Measurements from ENCODE around the gene SLFN11. TPM values are rescaled to one million over a fixed set of nuclear protein-coding genes. Genes with fewer than 3 reads are reported as not detected.
A peak's percentile ranks its signal among the peaks of the same experiment; 100 is the strongest.

Gene SLFN11
- total RNA-seq, 1 donor from 2014 or later = 22.4 TPM

DNA sequence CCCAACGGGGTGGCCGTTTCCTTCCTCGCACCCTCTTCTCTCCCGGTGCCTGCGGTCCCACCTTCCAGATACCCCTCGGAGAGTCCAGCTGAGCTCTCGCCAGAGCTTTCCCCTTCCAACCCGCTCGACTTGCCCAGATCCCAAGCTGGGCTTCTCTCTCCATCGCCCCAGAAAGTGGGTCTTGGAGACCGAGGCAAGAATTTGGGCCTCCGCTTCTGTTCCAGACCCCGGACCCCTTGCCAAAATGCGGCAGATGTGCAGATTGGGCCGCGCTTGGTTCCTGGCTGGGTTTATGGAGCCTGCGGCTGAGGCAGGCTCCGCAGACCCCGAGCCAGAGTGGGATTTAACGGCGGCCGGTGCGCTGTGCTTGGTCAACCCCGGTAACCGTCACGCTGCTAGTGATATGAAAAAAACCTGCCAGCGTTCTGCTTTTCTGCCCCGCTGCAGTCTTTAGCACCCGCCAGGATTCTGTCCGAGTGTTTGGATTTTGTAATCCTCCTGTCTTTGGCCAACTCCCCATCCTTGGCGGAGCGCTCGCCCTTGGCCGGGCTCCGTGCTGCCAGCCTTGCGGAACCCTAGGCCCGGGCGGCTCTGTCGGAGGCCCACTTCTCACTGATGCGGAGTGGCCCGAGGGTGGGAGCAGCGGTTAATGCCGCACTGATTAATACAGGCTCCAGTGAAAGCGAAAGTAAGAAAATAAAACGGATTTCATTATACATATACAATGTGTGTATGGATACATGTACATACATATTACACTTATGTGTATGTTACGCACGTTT lies 754 bp upstream of the SLFN11 start:
- no peaks in the 10 kb centered on the region for H3K27me3 Mint-ChIP-seq
- TF ChIP-seq, protein P1, sequence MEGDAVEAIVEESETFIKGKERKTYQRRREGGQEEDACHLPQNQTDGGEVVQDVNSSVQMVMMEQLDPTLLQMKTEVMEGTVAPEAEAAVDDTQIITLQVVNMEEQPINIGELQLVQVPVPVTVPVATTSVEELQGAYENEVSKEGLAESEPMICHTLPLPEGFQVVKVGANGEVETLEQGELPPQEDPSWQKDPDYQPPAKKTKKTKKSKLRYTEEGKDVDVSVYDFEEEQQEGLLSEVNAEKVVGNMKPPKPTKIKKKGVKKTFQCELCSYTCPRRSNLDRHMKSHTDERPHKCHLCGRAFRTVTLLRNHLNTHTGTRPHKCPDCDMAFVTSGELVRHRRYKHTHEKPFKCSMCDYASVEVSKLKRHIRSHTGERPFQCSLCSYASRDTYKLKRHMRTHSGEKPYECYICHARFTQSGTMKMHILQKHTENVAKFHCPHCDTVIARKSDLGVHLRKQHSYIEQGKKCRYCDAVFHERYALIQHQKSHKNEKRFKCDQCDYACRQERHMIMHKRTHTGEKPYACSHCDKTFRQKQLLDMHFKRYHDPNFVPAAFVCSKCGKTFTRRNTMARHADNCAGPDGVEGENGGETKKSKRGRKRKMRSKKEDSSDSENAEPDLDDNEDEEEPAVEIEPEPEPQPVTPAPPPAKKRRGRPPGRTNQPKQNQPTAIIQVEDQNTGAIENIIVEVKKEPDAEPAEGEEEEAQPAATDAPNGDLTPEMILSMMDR (IDR thresholded peaks at IDR 0.05) = no peak
- peaks cover 12% of the 10 kb centered on the region for H3K36me3 Mint-ChIP-seq (ENCODE audit: low read depth)
- ATAC-seq (ENCODE audit: low read depth) = peak; percentile 58
- peak; percentile 40 for DNase-seq
- peaks cover 47% of the 10 kb centered on the region for H3K4me1 Mint-ChIP-seq
- intact Hi-C loops (cut with micrococcal nuclease) = loop anchor here (1.0 to 2.0 kb wide), 5 partner anchors 28 to 132 kb away; partner anchors contain the start of gene SLFN12
- peak overlapping the region; percentile 98 for H3K27ac Mint-ChIP-seq
- POLR2A ChIA-PET = interaction anchor here (0.5 to 2.6 kb wide), 10 partner anchors 11 to 435 kb away, joined by 3 to 15 read pairs (median 5); partner anchors contain the start of genes SLFN12, SLFN13, SLFN5 and TAF15
- CTCF ChIA-PET = interaction anchor here (1.2 kb wide), 1 partner anchor 61 kb away, joined by 4 read pairs; no protein-coding TSS in a partner anchor
- H3K4me3 Mint-ChIP-seq = peak overlapping the region; percentile 99
- H3K9me3 Mint-ChIP-seq = peaks cover 8% of the 10 kb centered on the region

DNA sequence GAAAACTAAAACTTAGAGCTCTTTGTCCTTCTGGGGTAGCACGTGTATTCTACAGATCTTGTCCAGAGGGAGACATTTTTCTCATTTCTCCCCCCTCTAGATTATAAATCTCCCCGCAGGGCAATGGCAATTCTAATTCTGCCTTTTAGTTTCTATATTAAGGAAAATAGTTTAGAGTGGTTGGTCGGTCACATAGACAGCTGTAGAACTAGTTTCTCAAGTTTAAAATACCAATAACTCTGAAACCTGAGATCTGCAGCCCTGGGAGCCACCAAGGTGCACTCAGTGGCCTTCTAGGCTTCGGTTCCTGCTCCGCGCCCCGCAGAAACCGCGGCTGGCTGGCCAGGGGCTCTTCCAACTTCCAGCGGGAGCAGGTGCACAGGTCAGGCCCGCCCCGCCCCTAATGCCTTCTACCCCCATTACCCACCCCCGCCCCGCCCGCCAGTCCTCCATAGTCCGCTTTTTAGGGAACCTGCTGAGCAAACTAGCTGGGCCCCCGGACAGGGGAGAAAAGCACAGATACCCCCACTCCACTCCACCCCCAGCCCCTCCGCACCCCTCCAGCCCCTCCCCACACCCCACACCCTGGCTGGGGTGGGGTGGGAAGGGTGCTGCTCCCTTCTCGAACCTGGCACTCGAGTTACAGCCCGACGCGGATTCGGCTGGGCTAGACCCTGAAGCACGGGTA lies 431 bp downstream of the SLFN11 start:
- ChIA-PET CTCF (interaction anchor here (1.2 to 1.5 kb wide), 2 partner anchors 60 to 161 kb away, joined by 4 to 5 read pairs; no protein-coding TSS in a partner anchor), POLR2A (interaction anchor here (0.5 to 2.6 kb wide), 12 partner anchors 10 to 436 kb away, joined by 3 to 15 read pairs (median 4); partner anchors contain the start of genes SLFN12, SLFN13, SLFN5 and TAF15)
- Mint-ChIP-seq H3K27me3 (no peaks in the 10 kb centered on the region), H3K4me3 (peak overlapping the region; percentile 99), H3K4me1 (peaks cover 56% of the 10 kb centered on the region), H3K9me3 (peaks cover 8% of the 10 kb centered on the region), H3K27ac (peak overlapping the region; percentile 98), H3K36me3 (ENCODE audit: low read depth) (peaks cover 12% of the 10 kb centered on the region)
- TF ChIP-seq, protein P1 (IDR thresholded peaks at IDR 0.05) = no peak
- ATAC-seq (ENCODE audit: low read depth) (peak; percentile 29), DNase-seq (peak; percentile 35)
- intact Hi-C loops (cut with micrococcal nuclease) = loop anchor here (1.0 to 2.0 kb wide), 3 partner anchors 27 to 60 kb away; partner anchors contain the start of gene SLFN12

- intact Hi-C loops (cut with micrococcal nuclease) = loop anchor here (2.0 kb wide), 2 partner anchors 59 to 61 kb away; partner anchors contain the start of gene SLFN12
- CTCF ChIA-PET = no interaction called here
- Mint-ChIP-seq H3K4me3 (peak overlapping the region; percentile 39), H3K27ac (no peak overlapping the region), H3K36me3 (ENCODE audit: low read depth) (peaks cover 12% of the 10 kb centered on the region), H3K27me3 (no peaks in the 10 kb centered on the region), H3K9me3 (peaks cover 8% of the 10 kb centered on the region), H3K4me1 (peaks cover 66% of the 10 kb centered on the region)
- DNase-seq (no peak), ATAC-seq (ENCODE audit: low read depth) (no peak)
- POLR2A ChIA-PET = no interaction called here
- TF ChIP-seq, protein P1 (IDR thresholded peaks at IDR 0.05) = no peak
These were observed 1.5 kb downstream of the SLFN11 start for GRCh38 chr17:35371934-35372333.

- Mint-ChIP-seq H3K4me1 (peaks cover 60% of the 10 kb centered on the region), H3K27ac (peak overlapping the region; percentile 78), H3K27me3 (no peaks in the 10 kb centered on the region), H3K9me3 (peaks cover 8% of the 10 kb centered on the region), H3K4me3 (peak overlapping the region; percentile 39), H3K36me3 (ENCODE audit: low read depth) (peaks cover 24% of the 10 kb centered on the region)
- ChIA-PET POLR2A (interaction anchor here (0.6 to 2.2 kb wide), 6 partner anchors 19 to 120 kb away, joined by 3 to 9 read pairs (median 4); partner anchors contain the start of gene SLFN13), CTCF (no interaction called here)
- ATAC-seq (ENCODE audit: low read depth) = peak; percentile 100
- DNase-seq = no peak
- TF ChIP-seq, protein P1 (IDR thresholded peaks at IDR 0.05) = no peak
- intact Hi-C loops (cut with micrococcal nuclease) = loop anchor here (1.0 kb wide), 4 partner anchors 13 to 92 kb away; partner anchors contain the start of gene SLFN13
These were observed 5.2 kb downstream of the SLFN11 start for GRCh38 chr17:35368081-35368830.
